Effector memory CD4-positive, alpha-beta T cell (primary cell): ENCODE results near the gene MUSTN1.

ENCODE experiments used
- DNase-seq, 3 donors: peaks; one replicate each; pipeline ENCODE4 v3.0.0-alpha.2; 2020
- H3K27ac ChIP-seq: 2 replicates; pipeline ENCODE4 v1.7.0; 2013; ENCODE audit warnings: mild to moderate bottlenecking, low read length, moderate library complexity; ENCODE audit not compliant: insufficient read depth, poor library complexity, severe bottlenecking
- H3K27me3 ChIP-seq: replicated peaks from 2 replicates; pipeline ENCODE4 v1.7.0; 2013; ENCODE audit warnings: mild to moderate bottlenecking, low read length; ENCODE audit not compliant: insufficient read depth, control insufficient read depth, poor library complexity, severe bottlenecking
- H3K36me3 ChIP-seq: 2 replicates; pipeline ENCODE4 v1.7.0; 2013; ENCODE audit warnings: mild to moderate bottlenecking, low read length, moderate library complexity; ENCODE audit not compliant: control insufficient read depth, insufficient read depth
- H3K4me1 ChIP-seq: 2 replicates; pipeline ENCODE4 v1.7.0; 2013; ENCODE audit warnings: low read length, mild to moderate bottlenecking; ENCODE audit not compliant: control insufficient read depth, insufficient read depth, poor library complexity, severe bottlenecking
- H3K4me3 ChIP-seq: 2 replicates; pipeline ENCODE4 v1.7.0; 2013; ENCODE audit warnings: low read length, low read depth, mild to moderate bottlenecking; ENCODE audit not compliant: insufficient read depth, poor library complexity, severe bottlenecking
- H3K9me3 ChIP-seq: 2 replicates; pipeline ENCODE4 v1.7.0; 2013; ENCODE audit warnings: mild to moderate bottlenecking, low read length, moderate library complexity; ENCODE audit not compliant: control insufficient read depth
- total RNA-seq, 3 donors: gene quantifications; one replicate each; lab custom pipeline; 2026; lab: John Stamatoyannopoulos, UW

The MUSTN1 gene
- 0 to 0.26 (median 0) reads per million in 3 donors for total RNA-seq

DNA sequence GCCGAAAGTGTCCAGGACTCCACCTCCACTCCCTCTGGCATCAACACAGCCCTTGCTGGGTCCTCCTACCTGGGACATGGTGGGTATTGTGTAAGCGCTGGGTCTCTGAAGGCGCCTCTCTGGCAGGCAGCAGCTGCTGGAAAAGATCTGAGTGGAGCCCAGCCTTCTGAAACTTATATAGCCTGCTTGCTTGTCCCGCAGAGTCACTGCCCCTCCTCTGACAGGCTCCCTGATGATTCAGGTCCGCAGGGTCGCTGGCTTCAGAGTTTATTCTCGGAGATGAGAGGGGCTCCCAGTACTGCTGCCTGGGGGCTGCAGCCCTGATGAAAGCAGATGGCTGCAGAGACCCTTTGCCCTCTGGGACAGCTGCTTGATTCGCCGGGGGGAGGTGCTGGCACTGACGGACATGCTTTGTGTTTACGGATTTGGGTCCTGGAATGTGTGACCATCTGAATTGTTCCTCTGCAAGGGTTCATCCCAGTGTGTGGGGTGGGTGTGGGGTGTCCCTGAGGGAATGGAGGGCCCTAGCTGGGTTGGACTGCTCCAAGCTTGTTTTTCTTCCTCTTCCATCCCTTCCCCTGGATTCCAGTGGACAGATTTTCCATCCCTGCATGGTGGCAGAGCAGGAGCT, at the start of gene MUSTN1:
Gene MUSTN1 (minus strand): TSS at position 149 of the 631 bp plus-strand sequence. CDS start 71 bp downstream, at position 78.
- H3K27me3 ChIP-seq = no peaks in the 10 kb centered on the region
- no peak for DNase-seq
- H3K4me1 ChIP-seq = peaks cover 4% of the 10 kb centered on the region
- no peak within 1 kb of the TSS for H3K27ac ChIP-seq
- H3K9me3 ChIP-seq = no peaks in the 10 kb centered on the region
- H3K36me3 ChIP-seq = peaks cover 18% of the 10 kb centered on the region
- H3K4me3 ChIP-seq = no peak within 1 kb of the TSS

DNA sequence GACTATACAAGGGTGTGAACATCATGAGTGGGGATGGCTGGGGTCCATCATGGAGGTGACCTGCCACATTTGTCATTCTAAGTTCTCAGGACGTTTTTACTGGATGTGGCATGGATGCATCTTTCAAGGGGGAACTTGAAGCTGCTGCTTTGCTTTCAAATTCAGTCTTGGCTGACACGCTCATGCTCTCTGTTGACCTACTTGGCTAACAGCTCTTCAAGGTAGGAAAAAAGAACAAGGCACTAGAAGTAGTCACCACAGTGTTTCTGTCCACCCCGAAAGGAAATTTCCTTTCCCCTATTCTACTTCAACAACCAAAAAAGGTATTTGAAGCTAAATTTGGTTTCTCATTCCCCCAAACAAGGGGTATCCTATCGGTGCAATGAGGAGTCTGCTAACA, 47.6 kb upstream of the MUSTN1 start:
- no peaks in the 10 kb centered on the region for H3K9me3 ChIP-seq
- no peak overlapping the region for H3K27ac ChIP-seq
- DNase-seq = no peak
- H3K27me3 ChIP-seq = no peaks in the 10 kb centered on the region
- H3K4me3 ChIP-seq = no peak overlapping the region
- H3K36me3 ChIP-seq = no peaks in the 10 kb centered on the region
- no peaks in the 10 kb centered on the region for H3K4me1 ChIP-seq

DNA sequence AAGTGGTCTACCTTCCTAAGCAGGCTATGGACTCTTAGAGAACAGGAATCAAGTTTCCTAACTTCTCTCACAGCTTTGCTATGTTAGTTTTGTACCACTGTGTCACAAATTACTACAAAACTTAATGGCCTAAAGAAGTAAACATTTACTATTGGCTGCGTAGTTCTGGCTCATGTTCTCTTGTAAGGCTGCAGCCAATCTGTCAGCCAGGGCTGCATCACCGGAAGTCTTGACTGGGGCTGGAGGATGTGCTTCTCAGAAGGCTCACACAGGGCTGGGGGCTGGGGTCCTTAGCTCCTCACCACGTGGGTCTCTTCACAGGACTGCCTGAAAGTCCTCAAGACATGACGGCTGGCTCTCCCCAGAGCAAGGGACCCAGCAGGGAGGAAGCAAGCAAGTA, 47.1 kb upstream of the MUSTN1 start:
- no peaks in the 10 kb centered on the region for H3K36me3 ChIP-seq
- no peaks in the 10 kb centered on the region for H3K4me1 ChIP-seq
- H3K27ac ChIP-seq = no peak overlapping the region
- H3K27me3 ChIP-seq = no peaks in the 10 kb centered on the region
- no peaks in the 10 kb centered on the region for H3K9me3 ChIP-seq
- H3K4me3 ChIP-seq = no peak overlapping the region
- DNase-seq = no peak

GRCh38 chr3:52880474-52880873, 45.7 kb upstream of the MUSTN1 start:
- H3K27ac ChIP-seq = no peak overlapping the region
- H3K9me3 ChIP-seq = no peaks in the 10 kb centered on the region
- H3K4me1 ChIP-seq = peaks cover 2% of the 10 kb centered on the region
- no peak overlapping the region for H3K4me3 ChIP-seq
- H3K36me3 ChIP-seq = no peaks in the 10 kb centered on the region
- DNase-seq = no peak
- no peaks in the 10 kb centered on the region for H3K27me3 ChIP-seq

DNA sequence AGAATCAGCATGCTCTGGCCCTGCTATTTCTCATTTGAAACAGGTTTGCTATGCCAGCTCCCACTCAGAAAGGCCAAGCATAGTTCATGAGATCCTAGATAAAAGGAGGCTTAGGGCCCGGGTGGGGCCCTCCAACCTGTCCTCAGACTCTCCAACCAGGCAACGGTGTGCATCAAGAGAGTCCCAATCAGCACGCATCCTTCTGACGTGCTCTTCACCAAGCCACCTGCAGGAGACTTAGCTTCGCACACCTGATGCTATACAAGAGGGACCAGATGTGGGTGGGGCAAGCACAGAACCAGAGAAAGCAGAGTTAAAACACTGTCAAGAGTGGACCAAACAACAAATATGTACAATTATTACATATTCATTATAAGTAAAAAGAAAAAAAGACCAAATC, 45.2 kb upstream of the MUSTN1 start:
- H3K27ac ChIP-seq = no peak overlapping the region
- no peak for DNase-seq
- H3K36me3 ChIP-seq = no peaks in the 10 kb centered on the region
- peaks cover 4% of the 10 kb centered on the region for H3K4me1 ChIP-seq
- H3K27me3 ChIP-seq = no peaks in the 10 kb centered on the region
- no peaks in the 10 kb centered on the region for H3K9me3 ChIP-seq
- H3K4me3 ChIP-seq = no peak overlapping the region

DNA sequence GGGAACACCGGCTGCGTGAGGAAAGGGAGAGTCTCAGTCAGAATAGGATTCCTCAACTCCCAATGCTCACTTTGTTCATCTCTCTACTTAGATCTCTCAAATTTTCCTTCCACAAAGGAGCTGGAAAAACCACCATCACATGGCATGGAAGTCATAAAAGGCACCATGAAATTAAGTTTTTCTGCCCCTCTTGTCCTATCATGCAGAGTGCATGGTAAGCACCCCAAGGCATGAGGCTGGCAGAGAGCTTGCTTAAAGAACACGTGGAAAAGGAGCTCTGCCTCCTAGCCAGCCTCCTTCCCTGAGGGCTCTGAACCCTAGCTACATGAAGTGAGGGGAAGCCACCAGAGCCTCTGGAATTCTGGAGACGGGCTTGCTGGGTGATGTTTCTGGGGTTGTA, 44.8 kb upstream of the MUSTN1 start:
- Histone ChIP-seq H3K4me3 (no peak overlapping the region), H3K27ac (no peak overlapping the region), H3K4me1 (peaks cover 4% of the 10 kb centered on the region), H3K27me3 (no peaks in the 10 kb centered on the region), H3K36me3 (no peaks in the 10 kb centered on the region), H3K9me3 (no peaks in the 10 kb centered on the region)
- DNase-seq = no peak

DNA sequence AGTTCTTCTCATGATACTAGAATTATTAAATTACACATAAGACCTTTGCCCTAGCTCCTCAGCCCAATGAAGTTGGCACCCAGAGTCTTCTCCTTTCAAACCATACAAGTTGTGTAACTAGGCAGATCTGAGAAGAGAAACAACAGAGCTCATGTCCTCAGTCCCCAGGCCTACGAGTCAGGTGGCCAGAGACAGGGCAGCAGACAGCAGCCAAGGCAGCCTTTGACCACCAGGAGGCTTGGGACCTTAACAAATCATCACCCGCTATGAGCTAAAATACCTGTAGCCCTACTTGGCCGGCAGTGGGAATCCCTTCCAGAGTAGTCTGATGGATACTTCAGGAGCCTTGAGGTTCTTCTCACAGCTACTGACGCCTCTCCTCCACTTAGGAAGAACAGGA, 44.3 kb upstream of the MUSTN1 start:
- H3K9me3 ChIP-seq = no peaks in the 10 kb centered on the region
- no peak overlapping the region for H3K4me3 ChIP-seq
- no peaks in the 10 kb centered on the region for H3K36me3 ChIP-seq
- H3K27ac ChIP-seq = no peak overlapping the region
- no peak for DNase-seq
- H3K27me3 ChIP-seq = no peaks in the 10 kb centered on the region
- peaks cover 4% of the 10 kb centered on the region for H3K4me1 ChIP-seq

- Histone ChIP-seq H3K4me3 (no peak overlapping the region), H3K27ac (no peak overlapping the region), H3K4me1 (peaks cover 4% of the 10 kb centered on the region), H3K9me3 (no peaks in the 10 kb centered on the region), H3K27me3 (no peaks in the 10 kb centered on the region), H3K36me3 (no peaks in the 10 kb centered on the region)
- DNase-seq = no peak
Observed at GRCh38 chr3:52877085-52877484, 42.3 kb upstream of the MUSTN1 start.

DNA sequence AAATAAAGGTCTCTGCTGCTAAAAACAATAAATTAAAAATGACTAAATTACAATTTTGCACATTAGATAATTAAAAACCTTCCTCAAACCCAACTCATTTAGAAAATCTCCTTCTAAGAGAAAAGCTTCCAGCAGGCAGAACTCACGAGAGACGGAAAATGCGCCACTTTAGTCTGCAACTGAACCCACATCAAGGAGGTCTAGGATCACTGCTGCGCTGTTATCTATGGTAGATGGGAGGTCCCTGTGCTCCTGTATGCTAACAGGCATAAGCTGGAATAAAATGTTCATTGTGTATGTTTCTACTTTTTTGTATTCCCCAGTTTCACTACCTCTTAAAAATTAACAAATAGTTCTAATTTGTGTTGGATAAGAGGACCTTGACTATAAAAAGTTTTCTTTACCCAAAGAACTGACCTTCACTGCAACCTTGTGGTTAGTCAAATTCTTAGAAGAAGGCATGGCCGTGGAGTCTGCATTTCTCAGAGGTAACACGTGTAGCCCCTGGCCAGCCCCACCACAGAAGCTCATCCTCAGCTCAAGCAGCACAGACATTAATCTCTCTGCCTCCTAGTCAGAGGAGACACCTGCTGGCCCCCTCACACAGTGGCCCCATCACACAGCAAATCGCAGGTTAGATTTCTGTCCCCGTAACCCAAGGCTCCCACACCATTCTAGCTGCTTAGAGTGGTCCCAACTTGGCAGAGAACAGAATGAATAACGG, 40.2 kb upstream of the MUSTN1 start:
- Histone ChIP-seq H3K4me3 (no peak overlapping the region), H3K36me3 (no peaks in the 10 kb centered on the region), H3K9me3 (no peaks in the 10 kb centered on the region), H3K27ac (no peak overlapping the region), H3K27me3 (no peaks in the 10 kb centered on the region), H3K4me1 (peaks cover 4% of the 10 kb centered on the region)
- no peak for DNase-seq

DNA sequence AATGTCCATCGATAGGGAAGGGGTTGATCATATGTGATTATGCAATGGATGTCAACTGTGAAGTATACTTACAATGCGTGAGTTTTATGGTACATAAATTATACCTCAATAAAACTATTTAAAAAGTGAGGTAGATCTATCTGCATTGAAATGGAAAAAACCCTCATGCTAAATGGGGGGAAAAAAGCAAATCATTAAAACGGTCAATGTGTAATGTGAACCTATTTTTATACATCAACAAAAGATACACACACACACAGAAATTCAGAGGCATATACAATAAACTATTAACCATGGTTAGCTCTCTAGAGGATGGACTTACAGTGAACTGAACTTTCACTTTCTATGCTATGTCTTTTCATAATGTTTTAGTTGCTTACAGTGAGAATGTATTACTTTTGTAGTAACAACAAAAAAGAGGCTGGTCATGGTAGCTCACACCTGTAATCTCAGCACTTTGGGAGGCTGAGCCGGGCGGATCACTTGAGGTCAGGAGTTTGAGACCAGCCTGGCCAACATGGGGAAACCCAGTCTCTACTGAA, 39.4 kb upstream of the MUSTN1 start:
- Histone ChIP-seq H3K27ac (no peak overlapping the region), H3K4me3 (no peak overlapping the region), H3K27me3 (no peaks in the 10 kb centered on the region), H3K4me1 (peaks cover 4% of the 10 kb centered on the region), H3K36me3 (peaks cover 4% of the 10 kb centered on the region), H3K9me3 (no peaks in the 10 kb centered on the region)
- DNase-seq = no peak
